Kidney tubule cell (primary cell): ENCODE results near the gene CLCN4.

Experiments used
- DNase-seq: peaks from one replicate; pipeline ENCODE4 v3.0.0-alpha.2; 2018; ENCODE audit warnings: low spot score

The CLCN4 gene

DNA sequence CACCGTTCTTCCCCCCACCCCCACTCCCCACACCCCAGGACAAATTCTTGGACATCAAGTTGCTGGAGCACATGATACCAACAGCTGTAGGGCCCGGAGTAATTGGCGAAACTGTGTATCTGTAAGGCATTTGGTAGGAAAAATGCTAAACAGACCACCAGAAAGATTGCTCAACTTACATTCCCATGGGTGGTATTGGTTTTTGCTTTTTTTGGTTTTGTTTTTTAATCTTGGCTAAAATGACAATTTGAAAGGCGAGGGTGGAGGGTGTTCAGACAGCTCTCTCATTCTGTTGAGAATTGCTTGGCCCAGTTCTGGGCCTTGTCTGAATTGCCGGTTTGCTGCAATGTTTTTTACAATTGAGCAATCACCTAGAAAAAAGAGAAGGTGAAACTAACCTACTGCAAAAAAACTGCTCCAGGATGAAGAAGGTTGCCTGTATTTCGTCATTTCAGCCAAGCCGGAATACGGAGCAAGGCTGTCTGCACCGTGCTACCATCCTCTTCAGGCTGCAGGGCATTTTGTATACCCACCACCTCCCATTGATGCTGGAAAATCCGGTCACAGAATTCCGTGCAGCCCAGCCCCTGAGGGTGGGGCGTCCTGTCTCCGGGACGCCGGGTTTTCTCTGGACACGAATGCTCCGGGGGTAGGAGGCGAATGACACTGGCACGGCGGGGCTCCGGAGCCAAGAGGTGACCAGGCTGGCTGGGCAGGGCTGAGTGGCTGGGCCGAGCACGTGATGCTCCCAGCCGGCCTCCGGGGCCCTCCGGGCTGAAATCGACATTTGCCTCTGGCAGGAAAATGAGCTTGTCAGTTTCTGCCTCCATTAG lies at the start of gene CLCN4:
Gene CLCN4, plus strand, starts transcription at position 777 of the 833 bp plus-strand sequence. CDS start 28,058 bp downstream, outside the sequence.
- DNase-seq, result peak; percentile 57

GRCh38 chrX:10107483-10107882 lies 49.3 kb upstream of the CLCN4 start:
- no peak for DNase-seq

GRCh38 chrX:10108288-10108687 lies 48.5 kb upstream of the CLCN4 start:
- no peak for DNase-seq

- no peak for DNase-seq
Observed at GRCh38 chrX:10109695-10110094, 47.1 kb upstream of the CLCN4 start.

GRCh38 chrX:10110316-10110935 lies 46.3 kb upstream of the CLCN4 start:
- no peak for DNase-seq

GRCh38 chrX:10110984-10111363 lies 45.8 kb upstream of the CLCN4 start:
- DNase-seq, result no peak

- no peak for DNase-seq
Observed at GRCh38 chrX:10111364-10112148, 45.2 kb upstream of the CLCN4 start.

DNA sequence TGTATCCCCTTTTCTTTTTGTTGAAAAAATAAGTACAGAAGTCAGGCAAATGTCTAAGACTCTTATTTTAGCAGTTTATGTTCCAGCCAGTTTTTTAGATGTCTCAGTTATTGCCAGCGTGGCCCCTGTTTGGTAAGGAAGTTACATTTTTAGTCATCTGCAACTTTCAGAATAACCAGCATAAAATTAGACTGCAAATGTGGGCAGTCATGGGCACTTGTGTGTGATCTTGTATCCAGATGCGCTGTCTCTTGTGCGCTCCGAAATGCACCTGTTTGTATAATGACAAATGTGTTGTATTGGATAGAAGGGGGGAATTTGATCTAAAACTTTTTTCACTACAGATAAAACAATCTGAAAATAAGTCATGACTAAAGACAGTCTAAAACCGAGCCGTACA lies 44.3 kb upstream of the CLCN4 start:
- no peak for DNase-seq

GRCh38 chrX:10115082-10115481 lies 41.7 kb upstream of the CLCN4 start:
- no peak for DNase-seq

GRCh38 chrX:10117301-10117700 lies 39.5 kb upstream of the CLCN4 start:
- DNase-seq, result no peak

- no peak for DNase-seq
Observed at GRCh38 chrX:10117864-10118377, 38.9 kb upstream of the CLCN4 start.

- DNase-seq, result no peak
Observed at GRCh38 chrX:10118530-10118929, 38.2 kb upstream of the CLCN4 start.

DNA sequence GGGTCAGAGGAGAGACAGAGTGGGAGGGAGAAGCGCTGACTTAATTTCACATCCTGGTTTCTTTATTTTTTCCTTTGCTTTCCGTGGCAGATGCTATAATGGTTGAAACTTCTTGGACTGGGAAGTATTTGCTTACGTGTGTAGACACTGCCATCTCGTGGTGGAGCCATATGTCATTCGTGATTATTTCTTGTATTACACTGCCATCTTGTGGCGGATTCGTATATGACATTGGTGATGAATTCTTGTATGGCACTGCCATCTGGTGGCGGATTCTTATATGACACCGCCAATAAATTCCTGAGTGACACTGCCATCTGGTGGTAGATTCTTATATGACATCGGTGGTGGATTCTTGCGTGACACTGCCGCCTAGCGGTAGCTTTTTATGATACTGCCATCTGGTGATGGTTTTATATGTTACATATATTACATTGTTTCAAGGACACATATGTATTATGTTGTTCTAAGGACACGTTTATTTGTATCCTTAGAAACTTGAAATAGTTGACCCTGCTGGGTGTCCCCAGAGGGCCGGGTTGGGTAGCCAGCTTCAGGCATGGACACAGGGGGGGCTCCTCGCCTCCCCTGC lies 37.3 kb upstream of the CLCN4 start:
- peak; percentile 86 for DNase-seq

DNA sequence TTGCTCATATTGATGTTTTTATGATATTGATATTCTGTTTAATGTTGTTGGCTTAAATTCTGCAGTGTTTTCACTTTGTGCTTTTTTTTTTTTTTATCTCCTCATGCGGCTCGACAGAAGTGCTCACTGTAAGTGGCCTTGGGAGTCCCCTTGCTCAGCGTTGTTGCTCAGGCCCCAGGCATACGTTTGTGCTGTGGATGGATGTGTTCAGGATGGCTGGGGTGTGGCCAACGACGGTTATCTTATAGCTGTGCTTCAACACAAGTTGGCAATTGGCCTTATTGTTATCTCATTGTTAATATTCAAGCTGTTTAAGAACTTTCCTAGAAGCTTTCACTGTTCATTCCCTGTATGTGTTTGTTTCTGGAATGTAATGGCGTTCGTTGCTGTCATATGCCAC lies 36.4 kb upstream of the CLCN4 start:
- no peak for DNase-seq

- no peak for DNase-seq
Observed at GRCh38 chrX:10120828-10121227, 35.9 kb upstream of the CLCN4 start.

- no peak for DNase-seq
Observed at GRCh38 chrX:10121787-10122186, 35.0 kb upstream of the CLCN4 start.

DNA sequence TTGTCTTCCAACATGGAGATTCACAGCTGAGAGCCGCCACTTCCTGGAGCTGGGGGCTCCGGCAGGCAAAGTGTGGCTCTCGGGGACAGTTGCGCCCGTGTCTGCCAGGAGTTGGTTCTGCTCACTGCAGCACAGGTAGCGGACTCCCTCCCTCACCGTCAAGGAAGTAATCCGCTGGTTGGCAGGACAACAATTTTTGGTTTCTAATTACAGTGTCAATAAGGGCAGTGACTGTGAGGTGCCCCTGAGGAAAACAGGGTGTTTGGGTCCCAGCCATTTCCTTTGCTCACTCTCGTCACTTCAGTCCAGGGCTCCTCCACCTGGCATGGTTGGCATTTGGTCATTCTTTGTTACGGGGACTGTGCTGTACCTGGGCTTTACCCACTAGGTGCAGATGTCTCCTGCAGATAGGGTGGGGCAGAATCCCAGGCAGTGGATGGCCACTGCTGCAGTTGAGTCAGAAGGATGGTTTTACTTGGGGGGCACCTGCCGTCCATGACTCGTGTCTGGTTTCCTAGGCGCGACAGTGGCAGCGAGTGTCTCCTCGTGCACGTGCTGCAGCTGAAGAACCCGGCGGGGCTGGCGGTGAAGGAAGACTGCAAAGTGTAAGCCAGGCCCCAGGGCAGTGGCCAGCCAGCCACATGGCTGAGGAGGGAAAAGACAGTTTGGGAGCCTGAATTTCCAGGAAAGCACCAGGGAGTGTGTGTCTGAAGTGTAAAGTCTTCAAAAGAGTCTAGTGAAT lies 32.1 kb upstream of the CLCN4 start:
- DNase-seq, result no peak

DNA sequence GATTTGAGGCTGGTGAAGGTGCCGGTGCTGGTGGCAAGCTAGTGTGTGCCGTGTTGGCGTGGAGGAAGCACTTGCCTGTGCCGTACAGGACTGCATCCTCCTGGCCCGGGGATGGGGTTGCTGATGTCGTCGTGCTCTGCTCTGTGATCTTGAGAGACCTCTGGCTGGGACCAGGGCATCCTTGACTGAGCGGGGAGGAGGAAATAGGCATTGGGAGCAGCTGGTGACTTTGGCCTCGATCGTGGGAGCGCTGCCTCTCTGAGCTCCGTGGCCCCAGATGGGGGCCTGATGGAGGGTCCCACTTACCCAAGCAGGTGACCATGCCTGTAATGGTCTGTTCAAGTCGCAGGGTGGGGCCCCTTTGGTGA lies 31.5 kb upstream of the CLCN4 start:
- DNase-seq, result no peak

DNA sequence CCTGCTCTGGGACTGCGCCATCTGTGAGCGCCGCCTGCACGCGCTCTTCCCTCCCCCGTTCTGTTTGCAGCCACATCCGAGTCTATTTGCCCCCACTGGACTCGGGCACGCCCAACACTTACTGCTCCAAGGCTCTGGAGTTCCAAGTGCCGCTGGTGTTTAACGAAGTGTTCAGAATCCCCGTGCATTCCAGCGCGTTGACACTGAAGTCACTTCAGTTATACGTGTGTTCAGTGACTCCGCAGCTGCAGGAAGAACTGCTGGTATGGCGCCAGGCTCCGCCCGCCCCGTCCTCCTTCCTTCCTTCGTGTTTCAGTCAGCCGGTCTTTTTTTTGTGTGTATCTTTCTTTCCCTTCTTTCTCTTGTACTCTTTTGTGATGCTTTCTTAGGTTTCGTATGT lies 30.7 kb upstream of the CLCN4 start:
- no peak for DNase-seq

- no peak for DNase-seq
Observed at GRCh38 chrX:10126834-10127233, 29.9 kb upstream of the CLCN4 start.

DNA sequence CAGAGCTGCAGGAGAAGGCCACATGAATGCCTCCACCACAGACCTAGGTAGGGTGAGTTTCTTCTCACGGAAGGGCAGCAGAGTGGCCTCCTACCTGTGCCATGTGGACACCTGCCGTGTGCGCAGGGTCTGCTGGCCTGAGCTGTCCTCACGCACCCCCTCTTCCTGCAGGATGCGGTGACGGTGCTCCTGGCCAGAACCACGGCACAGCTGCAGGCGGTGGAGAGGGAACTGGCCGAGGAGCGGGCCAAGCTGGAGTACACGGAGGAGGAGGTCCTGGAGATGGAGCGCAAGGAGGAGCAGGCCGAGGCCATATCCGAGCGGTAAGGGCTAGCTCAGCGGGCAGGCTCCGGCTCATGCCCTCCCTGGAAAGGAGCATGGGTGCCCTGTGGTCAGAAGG lies 28.4 kb upstream of the CLCN4 start:
- DNase-seq, result no peak

GRCh38 chrX:10129229-10129628 lies 27.5 kb upstream of the CLCN4 start:
- DNase-seq, result no peak
